SK-N-SH (cell line): Measurements from ENCODE around the gene SPATA3.

Experiments
- EP300 ChIP-seq, 2 experiments: IDR thresholded peaks; 2 replicates each; pipeline versions ENCODE4 v1.4.0 to v1.6.1; 2012; ENCODE audit warnings: borderline replicate concordance in 1 of 2, low read depth in 1 of 2, low read length in 1 of 2
- GABPA ChIP-seq: IDR thresholded peaks from 2 replicates; pipeline ENCODE4 v1.4.0; 2012; ENCODE audit warnings: low read depth, mild to moderate bottlenecking
- MEF2A ChIP-seq: IDR thresholded peaks from 2 replicates; pipeline ENCODE4 v1.4.0; 2012; ENCODE audit warnings: low read depth, borderline replicate concordance
- MXI1 ChIP-seq: IDR thresholded peaks from 2 replicates; pipeline ENCODE4 v1.6.1; 2012; ENCODE audit warnings: mild to moderate bottlenecking, low read depth, low read length, improper control_type of control experiment
- NFIC ChIP-seq: IDR thresholded peaks from 2 replicates; pipeline ENCODE4 v1.4.0; 2012; ENCODE audit warnings: borderline replicate concordance
- POLR2AphosphoS5 ChIP-seq: IDR thresholded peaks from 2 replicates; pipeline ENCODE4 v1.6.1; 2012; ENCODE audit warnings: low read depth, low read length
- RAD21 ChIP-seq: IDR thresholded peaks from 2 replicates; pipeline ENCODE4 v1.6.1; 2012; ENCODE audit warnings: mild to moderate bottlenecking, low read length
- RFX5 ChIP-seq: IDR thresholded peaks from 2 replicates; pipeline ENCODE4 v1.6.1; 2012; ENCODE audit warnings: mild to moderate bottlenecking, improper control_type of control experiment, low read length
- RXRA ChIP-seq: IDR thresholded peaks from 2 replicates; pipeline ENCODE4 v1.4.0; 2012; ENCODE audit warnings: low read depth, mild to moderate bottlenecking, borderline replicate concordance
- TAF1 ChIP-seq: IDR thresholded peaks from 2 replicates; pipeline ENCODE4 v1.6.1; 2012; ENCODE audit warnings: low read depth, mild to moderate bottlenecking, low read length, moderate library complexity, borderline replicate concordance
- TEAD4 ChIP-seq: IDR thresholded peaks from 2 replicates; pipeline ENCODE4 v1.4.0; 2012; ENCODE audit warnings: mild to moderate bottlenecking, borderline replicate concordance; ENCODE audit not compliant: insufficient read depth
- TF ChIP-seq, protein P1 (sequence below): IDR thresholded peaks from 2 replicates; pipeline ENCODE4 v1.4.0; 2012; ENCODE audit warnings: low read depth, borderline replicate concordance
- TF ChIP-seq, protein P2 (sequence below): fragments of 200-600 bp; sonication (generic); IDR thresholded peaks from 2 replicates; pipeline ENCODE4 v1.6.1; 2017; ENCODE audit warnings: antibody characterized with exemption, mild to moderate bottlenecking, moderate library complexity
- TF ChIP-seq, protein P3 (sequence below): IDR thresholded peaks from 2 replicates; pipeline ENCODE4 v1.4.0; 2012; ENCODE audit warnings: low read depth

DNA sequence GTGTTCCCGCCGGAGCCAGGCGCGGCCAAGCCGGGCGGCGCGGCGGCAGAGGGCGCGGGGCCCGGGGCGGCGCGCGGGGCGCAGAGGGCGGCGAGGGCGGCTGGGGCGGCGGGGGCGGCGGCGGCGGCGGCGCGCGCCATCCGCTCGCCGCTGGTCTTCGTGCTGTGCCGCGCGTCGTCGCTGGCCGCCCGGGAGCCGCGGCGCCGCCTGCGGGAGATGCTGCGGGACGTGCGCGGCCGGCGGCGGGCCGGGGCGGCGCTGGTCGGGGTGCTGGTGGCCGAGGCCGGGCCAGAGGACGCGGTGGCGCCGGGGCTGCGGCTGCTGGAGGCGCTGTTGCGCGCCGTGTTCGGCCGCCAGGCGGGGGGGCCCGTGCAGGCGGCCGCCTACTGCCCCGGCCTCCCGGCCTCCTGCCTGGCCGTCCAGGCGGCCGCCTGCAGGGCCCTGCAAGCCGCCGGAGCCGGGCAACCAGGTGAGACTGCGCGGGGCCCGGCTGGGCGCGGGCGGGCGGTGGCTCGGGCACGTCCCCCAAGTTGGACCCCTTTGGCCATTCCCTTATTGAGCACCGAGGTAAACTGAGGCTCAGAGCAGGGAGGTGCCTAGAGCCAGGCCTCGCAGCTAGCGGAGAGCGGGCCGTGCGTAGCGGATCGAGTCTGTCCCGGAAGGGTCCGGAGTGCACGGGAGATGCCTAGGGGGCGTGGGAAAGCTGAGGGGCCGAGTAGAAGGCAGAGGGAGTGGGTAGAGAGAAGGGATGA is 42.0 kb downstream of the SPATA3 start:
- TF ChIP-seq, protein P1, sequence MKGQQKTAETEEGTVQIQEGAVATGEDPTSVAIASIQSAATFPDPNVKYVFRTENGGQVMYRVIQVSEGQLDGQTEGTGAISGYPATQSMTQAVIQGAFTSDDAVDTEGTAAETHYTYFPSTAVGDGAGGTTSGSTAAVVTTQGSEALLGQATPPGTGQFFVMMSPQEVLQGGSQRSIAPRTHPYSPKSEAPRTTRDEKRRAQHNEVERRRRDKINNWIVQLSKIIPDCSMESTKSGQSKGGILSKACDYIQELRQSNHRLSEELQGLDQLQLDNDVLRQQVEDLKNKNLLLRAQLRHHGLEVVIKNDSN, result no peak
- TF ChIP-seq GABPA (no peak), TAF1 (no peak), MEF2A (no peak), RFX5 (no peak), POLR2AphosphoS5 (no peak), MXI1 (no peak), RXRA (no peak), TEAD4 (no peak), RAD21 (no peak), EP300 (IDR thresholded peaks at IDR 0.05; ENCODE audit: borderline replicate concordance in 1 of 2, low read depth in 1 of 2, low read length in 1 of 2) (no peak), NFIC (no peak)
- TF ChIP-seq, protein P2, sequence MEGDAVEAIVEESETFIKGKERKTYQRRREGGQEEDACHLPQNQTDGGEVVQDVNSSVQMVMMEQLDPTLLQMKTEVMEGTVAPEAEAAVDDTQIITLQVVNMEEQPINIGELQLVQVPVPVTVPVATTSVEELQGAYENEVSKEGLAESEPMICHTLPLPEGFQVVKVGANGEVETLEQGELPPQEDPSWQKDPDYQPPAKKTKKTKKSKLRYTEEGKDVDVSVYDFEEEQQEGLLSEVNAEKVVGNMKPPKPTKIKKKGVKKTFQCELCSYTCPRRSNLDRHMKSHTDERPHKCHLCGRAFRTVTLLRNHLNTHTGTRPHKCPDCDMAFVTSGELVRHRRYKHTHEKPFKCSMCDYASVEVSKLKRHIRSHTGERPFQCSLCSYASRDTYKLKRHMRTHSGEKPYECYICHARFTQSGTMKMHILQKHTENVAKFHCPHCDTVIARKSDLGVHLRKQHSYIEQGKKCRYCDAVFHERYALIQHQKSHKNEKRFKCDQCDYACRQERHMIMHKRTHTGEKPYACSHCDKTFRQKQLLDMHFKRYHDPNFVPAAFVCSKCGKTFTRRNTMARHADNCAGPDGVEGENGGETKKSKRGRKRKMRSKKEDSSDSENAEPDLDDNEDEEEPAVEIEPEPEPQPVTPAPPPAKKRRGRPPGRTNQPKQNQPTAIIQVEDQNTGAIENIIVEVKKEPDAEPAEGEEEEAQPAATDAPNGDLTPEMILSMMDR, result no peak
- TF ChIP-seq, protein P3, sequence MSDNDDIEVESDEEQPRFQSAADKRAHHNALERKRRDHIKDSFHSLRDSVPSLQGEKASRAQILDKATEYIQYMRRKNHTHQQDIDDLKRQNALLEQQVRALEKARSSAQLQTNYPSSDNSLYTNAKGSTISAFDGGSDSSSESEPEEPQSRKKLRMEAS, result no peak
